CD4-positive, CD25-positive, alpha-beta regulatory T cell (primary cell): Measurements from ENCODE around the gene MEGF9. TPM values are rescaled to one million over a fixed set of nuclear protein-coding genes. Genes with fewer than 3 reads are reported as not detected.

Experiments
- ATAC-seq, 2 donors: fragments of 150-1000 bp; cut with Tn5 transposase; one replicate each; pipeline ENCODE4 v1.10.0; 2021; ENCODE audit warnings: low read depth in 2 of 2, moderate number of reproducible peaks in 2 of 2, moderate library complexity in 1 of 2
- DNase-seq, 3 donors: peaks; one replicate each; pipeline versions ENCODE4 v3.0.0 to v3.0.0-alpha.2; 2012 to 2022; ENCODE audit warnings: mixed read lengths in 1 of 3
- H3K27ac ChIP-seq: one replicate; pipeline ENCODE4 v1.7.0; 2013; ENCODE audit warnings: mild to moderate bottlenecking, low read length; ENCODE audit not compliant: insufficient read depth, poor library complexity, severe bottlenecking
- H3K27me3 ChIP-seq: one replicate; pipeline ENCODE4 v1.7.0; 2013; ENCODE audit warnings: low read length; ENCODE audit not compliant: control insufficient read depth, insufficient read depth
- H3K36me3 ChIP-seq: one replicate; pipeline ENCODE4 v1.7.0; 2013; ENCODE audit warnings: mild to moderate bottlenecking, low read length, moderate library complexity; ENCODE audit not compliant: control insufficient read depth, insufficient read depth
- H3K4me1 ChIP-seq: 2 replicates; pipeline ENCODE4 v1.7.0; 2013; ENCODE audit warnings: mild to moderate bottlenecking, low read length; ENCODE audit not compliant: insufficient read depth, control insufficient read depth, poor library complexity, severe bottlenecking
- H3K4me3 ChIP-seq: one replicate; pipeline ENCODE4 v1.7.0; 2013; ENCODE audit warnings: low read depth, mild to moderate bottlenecking, low read length, moderate library complexity
- H3K9me3 ChIP-seq, 2 experiments: 1 replicate in 1 of 2; 2 replicates in 1 of 2; pipeline ENCODE4 v1.7.0; 2013; ENCODE audit warnings: low read length in 2 of 2, mild to moderate bottlenecking in 1 of 2, moderate library complexity in 1 of 2; ENCODE audit not compliant: control insufficient read depth in 2 of 2
- H3K27ac Mint-ChIP-seq, 3 donors: one replicate each; pipeline ENCODE4 v1.8.0; 2020 to 2022; ENCODE audit warnings: mild to moderate bottlenecking in 3 of 3, mixed read lengths in 3 of 3, moderate library complexity in 2 of 3
- H3K27me3 Mint-ChIP-seq: one replicate; pipeline ENCODE4 v1.8.0; 2022; ENCODE audit warnings: mild to moderate bottlenecking, mixed read lengths
- H3K36me3 Mint-ChIP-seq: one replicate; pipeline ENCODE4 v1.8.0; 2020; ENCODE audit warnings: mixed read lengths
- H3K4me1 Mint-ChIP-seq, 4 donors: one replicate each; pipeline ENCODE4 v1.8.0; 2020 to 2022; ENCODE audit warnings: mixed read lengths in 4 of 4, mild to moderate bottlenecking in 1 of 4
- H3K4me3 Mint-ChIP-seq, 4 donors: one replicate each; pipeline ENCODE4 v1.8.0; 2020 to 2022; ENCODE audit warnings: mild to moderate bottlenecking in 4 of 4, mixed read lengths in 4 of 4, moderate library complexity in 3 of 4
- H3K9me3 Mint-ChIP-seq, 7 donors: one replicate each; pipeline ENCODE4 v1.8.0; 2020 to 2022; ENCODE audit warnings: mixed read lengths in 7 of 7, mild to moderate bottlenecking in 3 of 7, moderate library complexity in 2 of 7
- polyA plus RNA-seq, 4 donors: library from polyadenylated mRNA; unstranded; fragments of 300-500 nt; fragmentation: Illumina TruSeq; gene quantifications; one replicate each; pipeline ENCODE4 v1.2.3, GENCODE V29; 2021
- total RNA-seq: library from RNA; stranded (reverse); gene quantifications from one replicate; pipeline ENCODE4 v1.2.3, GENCODE V29; 2022

The MEGF9 gene
- total and polyA plus RNA-seq, 5 donors from 2014 or later = 4.6 to 17.8 (median 7.5) TPM

DNA sequence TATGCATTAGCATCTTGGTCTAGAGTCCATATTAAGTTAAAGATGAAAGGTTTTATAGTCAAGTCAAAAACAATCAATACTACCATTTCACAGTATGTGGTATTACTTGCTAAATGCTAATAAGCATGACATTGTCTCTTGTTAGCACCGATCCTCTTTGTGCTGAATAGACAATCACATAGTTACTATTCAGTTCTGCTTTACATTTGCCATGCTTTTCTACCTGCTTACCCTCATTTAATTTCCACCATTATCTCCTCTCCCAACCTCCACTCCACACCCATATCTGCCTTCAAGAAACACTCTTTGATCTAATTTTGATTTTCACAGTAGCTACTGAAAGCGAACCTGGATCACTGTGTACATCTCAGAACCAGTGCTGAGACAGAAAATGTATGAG lies 16.8 kb downstream of the MEGF9 start:
- Histone ChIP-seq H3K4me3 (no peak overlapping the region), H3K27ac (no peak overlapping the region), H3K36me3 (no peaks in the 10 kb centered on the region), H3K9me3 (no peaks in the 10 kb centered on the region), H3K4me1 (no peaks in the 10 kb centered on the region), H3K27me3 (no peaks in the 10 kb centered on the region)
- Mint-ChIP-seq H3K27ac (peak overlapping the region in 1 of 3 donors; percentile 5), H3K4me1 (peaks cover 12 to 20% (median 18%) of the 10 kb centered on the region in 4 donors), H3K4me3 (no peak overlapping the region), H3K36me3 (no peaks in the 10 kb centered on the region), H3K9me3 (no peaks in the 10 kb centered on the region), H3K27me3 (peaks cover 4% of the 10 kb centered on the region)
- ATAC-seq (no peak), DNase-seq (no peak)

DNA sequence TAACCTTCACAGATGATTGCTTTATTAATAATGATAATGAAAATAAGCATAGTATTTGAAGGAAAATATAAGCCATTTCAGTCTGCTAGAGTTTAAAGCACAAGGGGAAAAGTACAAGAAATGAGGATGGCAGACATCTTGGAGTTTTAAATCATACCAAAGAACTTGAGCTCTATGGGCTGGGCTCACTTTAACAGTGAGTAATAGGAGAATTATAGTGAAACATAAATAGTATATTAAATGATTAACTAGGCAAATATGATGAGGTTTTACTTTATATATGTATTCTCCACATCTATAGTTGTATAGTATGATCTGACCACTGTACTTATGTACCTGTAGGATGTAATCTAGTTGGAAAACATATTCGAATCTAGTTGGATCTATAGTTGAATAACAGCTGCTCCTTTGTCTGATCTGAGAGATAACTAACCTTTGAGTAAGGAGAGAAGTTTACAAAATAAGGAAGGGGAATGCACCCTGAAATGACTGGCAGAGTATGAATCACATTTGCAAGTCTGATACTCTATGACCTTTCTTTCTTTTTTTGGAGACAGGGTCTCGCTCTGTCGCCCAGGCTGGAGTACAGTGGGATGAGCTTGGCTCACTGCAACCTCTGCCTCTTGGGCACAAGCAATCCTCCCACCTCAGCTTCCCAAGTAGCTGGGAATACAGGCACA lies 17.6 kb downstream of the MEGF9 start:
- no peaks in the 10 kb centered on the region for H3K9me3 Mint-ChIP-seq
- ATAC-seq = no peak
- H3K27me3 ChIP-seq = no peaks in the 10 kb centered on the region

DNA sequence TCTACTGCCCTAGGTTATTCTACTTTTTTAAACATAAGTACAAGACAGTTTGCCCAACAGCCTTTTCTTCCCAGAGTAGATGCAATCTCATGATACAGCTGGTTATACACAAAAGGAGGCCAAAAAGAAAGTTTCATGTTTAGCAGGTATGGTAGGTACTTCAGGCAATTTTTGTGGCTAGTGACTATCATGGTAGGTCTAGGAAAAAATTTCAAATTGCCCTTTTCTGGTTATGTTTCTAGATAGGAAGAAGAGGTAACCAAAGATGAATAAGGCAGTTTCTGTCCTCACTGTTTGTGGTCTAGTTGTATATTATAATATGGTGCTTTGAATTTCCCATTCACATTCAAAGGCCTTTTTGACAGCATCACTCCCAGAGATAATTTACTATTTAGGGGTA lies 19.7 kb downstream of the MEGF9 start:
- H3K27me3 ChIP-seq = no peaks in the 10 kb centered on the region
- Mint-ChIP-seq H3K4me1 (peaks cover 13 to 25% (median 21%) of the 10 kb centered on the region in 4 donors), H3K27me3 (peaks cover 4% of the 10 kb centered on the region), H3K9me3 (no peaks in the 10 kb centered on the region), H3K4me3 (no peak overlapping the region), H3K27ac (no peak overlapping the region), H3K36me3 (no peaks in the 10 kb centered on the region)
- H3K4me1 ChIP-seq = no peaks in the 10 kb centered on the region
- DNase-seq = no peak
- no peak overlapping the region for H3K27ac ChIP-seq
- no peak overlapping the region for H3K4me3 ChIP-seq
- ATAC-seq = no peak
- no peaks in the 10 kb centered on the region for H3K36me3 ChIP-seq
- H3K9me3 ChIP-seq = no peaks in the 10 kb centered on the region

More for the DNA sequence above, 17.6 kb downstream of the MEGF9 start:
- H3K4me1 Mint-ChIP-seq = peaks cover 13 to 25% (median 20%) of the 10 kb centered on the region in 4 donors
- Histone ChIP-seq H3K36me3 (no peaks in the 10 kb centered on the region), H3K27ac (no peak overlapping the region), H3K9me3 (no peaks in the 10 kb centered on the region), H3K4me1 (no peaks in the 10 kb centered on the region), H3K4me3 (no peak overlapping the region)
- DNase-seq = no peak
- no peaks in the 10 kb centered on the region for H3K36me3 Mint-ChIP-seq
- H3K4me3 Mint-ChIP-seq = no peak overlapping the region
- peaks cover 4% of the 10 kb centered on the region for H3K27me3 Mint-ChIP-seq
- H3K27ac Mint-ChIP-seq = no peak overlapping the region

- Histone ChIP-seq H3K27ac (no peak overlapping the region), H3K27me3 (no peaks in the 10 kb centered on the region), H3K4me1 (no peaks in the 10 kb centered on the region), H3K36me3 (no peaks in the 10 kb centered on the region), H3K9me3 (no peaks in the 10 kb centered on the region), H3K4me3 (no peak overlapping the region)
- H3K4me1 Mint-ChIP-seq = peaks cover 13 to 23% (median 19%) of the 10 kb centered on the region in 4 donors
- no peak for ATAC-seq
- no peak for DNase-seq
- H3K4me3 Mint-ChIP-seq = no peak overlapping the region
- peak overlapping the region in 1 of 3 donors; percentile 60 for H3K27ac Mint-ChIP-seq
- H3K9me3 Mint-ChIP-seq = no peaks in the 10 kb centered on the region
- H3K36me3 Mint-ChIP-seq = no peaks in the 10 kb centered on the region
- H3K27me3 Mint-ChIP-seq = peaks cover 4% of the 10 kb centered on the region
Measured at GRCh38 chr9:120693700-120694008, 20.6 kb downstream of the MEGF9 start.

DNA sequence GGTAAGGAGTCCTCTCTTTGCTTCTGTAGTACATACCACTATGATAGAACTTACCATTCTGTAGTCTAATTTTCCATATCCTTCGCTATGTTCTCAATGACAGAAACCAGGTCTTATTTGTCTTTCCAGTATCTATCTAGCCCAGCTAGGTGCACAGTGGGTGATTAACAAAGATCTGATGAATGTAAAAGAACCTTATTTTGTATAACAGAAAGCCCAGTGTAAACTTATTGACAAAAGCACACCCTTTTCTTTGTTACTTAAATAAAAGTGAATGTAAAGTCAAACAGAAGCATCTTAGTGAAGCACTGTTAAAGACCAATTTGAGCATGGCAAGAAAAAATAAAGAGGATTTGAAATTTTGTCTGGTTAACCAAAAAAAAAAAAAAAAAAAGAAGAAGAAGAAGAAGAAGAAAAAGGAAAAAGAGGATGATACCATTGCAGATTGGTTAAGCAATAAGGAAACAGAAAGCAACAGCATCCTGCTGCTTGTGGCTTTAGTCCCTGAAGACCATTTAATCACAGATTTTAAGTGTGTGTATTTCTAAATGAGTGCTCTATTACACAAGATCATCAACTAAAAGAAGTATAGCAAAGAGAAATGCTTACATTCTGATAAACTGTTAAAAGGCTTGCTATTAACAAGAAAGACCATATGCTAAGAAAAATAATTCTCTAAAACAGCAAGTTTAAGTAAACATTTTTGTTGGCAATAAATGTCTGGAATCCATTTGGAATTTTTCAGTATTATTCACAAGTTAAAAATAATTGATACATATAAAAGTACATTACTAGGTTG lies 21.2 kb downstream of the MEGF9 start:
- no peaks in the 10 kb centered on the region for H3K9me3 Mint-ChIP-seq
- peaks cover 4% of the 10 kb centered on the region for H3K27me3 Mint-ChIP-seq
- ATAC-seq (no peak), DNase-seq (peak in 1 of 3 donors; percentile 22)
- H3K36me3 Mint-ChIP-seq = no peaks in the 10 kb centered on the region
- H3K36me3 ChIP-seq = no peaks in the 10 kb centered on the region
- H3K27me3 ChIP-seq = no peaks in the 10 kb centered on the region
- no peak overlapping the region for H3K4me3 Mint-ChIP-seq
- no peak overlapping the region for H3K27ac ChIP-seq
- no peak overlapping the region for H3K4me3 ChIP-seq
- peaks cover 13 to 22% (median 17%) of the 10 kb centered on the region in 4 donors for H3K4me1 Mint-ChIP-seq
- H3K27ac Mint-ChIP-seq = peak overlapping the region in 1 of 3 donors; percentile 34
- H3K9me3 ChIP-seq = no peaks in the 10 kb centered on the region
- no peaks in the 10 kb centered on the region for H3K4me1 ChIP-seq

GRCh38 chr9:120690372-120690771 lies 23.9 kb downstream of the MEGF9 start:
- Mint-ChIP-seq H3K9me3 (no peaks in the 10 kb centered on the region), H3K4me3 (no peak overlapping the region), H3K27ac (no peak overlapping the region), H3K27me3 (peaks cover 4% of the 10 kb centered on the region), H3K4me1 (peaks cover 11 to 17% (median 13%) of the 10 kb centered on the region in 4 donors), H3K36me3 (peaks cover 3% of the 10 kb centered on the region)
- ATAC-seq (no peak), DNase-seq (no peak)
- no peaks in the 10 kb centered on the region for H3K9me3 ChIP-seq
- no peaks in the 10 kb centered on the region for H3K36me3 ChIP-seq
- H3K27ac ChIP-seq = no peak overlapping the region
- H3K4me1 ChIP-seq = no peaks in the 10 kb centered on the region
- H3K27me3 ChIP-seq = no peaks in the 10 kb centered on the region
- no peak overlapping the region for H3K4me3 ChIP-seq

DNA sequence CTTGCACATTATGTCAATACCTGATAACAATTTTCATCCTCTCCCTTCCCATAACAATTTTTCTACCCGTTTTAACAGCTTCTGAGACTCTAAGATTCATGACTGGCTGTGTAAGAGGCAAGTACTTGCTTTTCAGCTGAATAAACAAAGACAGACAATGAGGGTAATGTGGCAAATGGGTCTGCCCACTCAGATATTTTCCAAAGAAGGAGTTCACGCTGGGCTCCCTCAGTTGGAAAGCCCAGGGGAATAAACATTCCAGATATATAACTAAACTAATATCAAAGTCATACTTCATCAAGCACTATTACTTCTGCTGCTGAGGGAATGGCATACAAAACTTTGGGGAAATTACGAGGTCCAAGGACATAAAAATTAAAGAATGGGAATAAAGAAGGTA lies 24.4 kb downstream of the MEGF9 start:
- H3K4me3 Mint-ChIP-seq = no peak overlapping the region
- H3K4me1 ChIP-seq = no peaks in the 10 kb centered on the region
- H3K27ac ChIP-seq = no peak overlapping the region

More for the DNA sequence above, 24.4 kb downstream of the MEGF9 start:
- Histone ChIP-seq H3K36me3 (no peaks in the 10 kb centered on the region), H3K9me3 (no peaks in the 10 kb centered on the region), H3K27me3 (no peaks in the 10 kb centered on the region), H3K4me3 (no peak overlapping the region)
- H3K27ac Mint-ChIP-seq = no peak overlapping the region
- ATAC-seq = no peak
- no peaks in the 10 kb centered on the region for H3K9me3 Mint-ChIP-seq
- H3K4me1 Mint-ChIP-seq = peaks cover 11 to 17% (median 13%) of the 10 kb centered on the region in 4 donors
- DNase-seq = no peak
- peaks cover 3% of the 10 kb centered on the region for H3K36me3 Mint-ChIP-seq
- peaks cover 4% of the 10 kb centered on the region for H3K27me3 Mint-ChIP-seq
